Measurements from ENCODE around the gene FADS1.

FADS1 gene

GRCh38 chr11:61827571-61828378 is 11.0 kb upstream of the FADS1 start, which contains the start of gene FADS2:
Gene FADS2, plus strand, starts transcription at chr11:61828300. Its CDS starts 91 bp downstream, at chr11:61828391.
- peak; percentile 89 for ATAC-seq (replicated peaks)
- Mint-ChIP-seq H3K27ac (peak within 1 kb of the TSS; percentile 30 to 82), H3K4me1 (ENCODE audit: low read depth in 2 of 2) (peaks cover 16 to 24% of the 10 kb centered on the region in 2 donors), H3K36me3 (ENCODE audit: insufficient read depth) (no peaks in the 10 kb centered on the region), H3K9me3 (no peaks in the 10 kb centered on the region), H3K27me3 (peaks cover 4 to 7% of the 10 kb centered on the region in 2 donors), H3K4me3 (peak within 1 kb of the TSS; percentile 87 to 91)
- DNase-seq = peak; percentile 59 to 79 (median 77)

DNA sequence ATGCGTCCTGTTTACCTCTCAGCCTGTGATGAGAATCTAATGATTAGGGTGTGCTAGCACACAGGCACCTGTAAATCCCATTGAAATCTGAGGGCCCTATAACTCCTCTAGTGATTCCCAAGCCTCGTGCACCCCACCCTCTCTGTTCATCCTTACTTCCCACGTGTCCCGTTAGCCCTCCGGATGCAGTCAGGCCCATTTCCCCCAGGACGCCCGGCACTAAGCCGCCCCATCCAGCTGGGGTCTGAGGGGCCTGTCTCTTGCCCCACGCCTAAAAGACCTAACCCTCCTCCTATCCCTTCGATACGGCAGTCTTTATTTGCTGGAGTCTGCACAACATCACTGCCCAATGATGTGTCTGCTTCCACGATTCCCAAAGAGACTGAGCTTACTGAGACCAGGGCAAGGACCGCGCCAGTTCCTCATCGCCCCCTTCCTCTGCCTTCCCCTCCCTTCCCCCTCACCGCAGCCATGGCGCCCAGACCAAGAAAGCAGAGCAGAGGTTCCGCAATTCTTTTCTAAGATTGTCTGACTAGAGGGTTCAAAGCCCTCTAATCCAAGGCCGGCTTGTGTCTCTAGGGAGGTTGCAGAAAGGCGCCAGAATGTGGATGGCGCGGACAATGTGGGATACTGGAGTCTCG is 10.2 kb upstream of the FADS1 start:
- no peak for DNase-seq
- peak overlapping the region; percentile 87 to 91 for H3K4me3 Mint-ChIP-seq
- H3K4me1 Mint-ChIP-seq (ENCODE audit: low read depth in 2 of 2) = peaks cover 16 to 24% of the 10 kb centered on the region in 2 donors
- H3K27ac Mint-ChIP-seq = peak overlapping the region; percentile 30 to 82
- no peaks in the 10 kb centered on the region for H3K9me3 Mint-ChIP-seq
- H3K36me3 Mint-ChIP-seq (ENCODE audit: insufficient read depth) = no peaks in the 10 kb centered on the region
- peak; percentile 1 for ATAC-seq (replicated peaks)
- peaks cover 4 to 7% of the 10 kb centered on the region in 2 donors for H3K27me3 Mint-ChIP-seq

- DNase-seq (no peak), ATAC-seq (replicated peaks) (no peak)
- peaks cover 11% of the 10 kb centered on the region in 2 donors for H3K4me1 Mint-ChIP-seq (ENCODE audit: low read depth in 2 of 2)
- no peak overlapping the region for H3K27ac Mint-ChIP-seq
- H3K9me3 Mint-ChIP-seq = no peaks in the 10 kb centered on the region
- H3K36me3 Mint-ChIP-seq (ENCODE audit: insufficient read depth) = peaks cover 5% of the 10 kb centered on the region
- no peak overlapping the region for H3K4me3 Mint-ChIP-seq
- H3K27me3 Mint-ChIP-seq = no peaks in the 10 kb centered on the region
These were observed 3.4 kb upstream of the FADS1 start for GRCh38 chr11:61820174-61820573.

- H3K27ac Mint-ChIP-seq = peak overlapping the region in 1 of 2 donors; percentile 28
- no peaks in the 10 kb centered on the region for H3K9me3 Mint-ChIP-seq
- H3K36me3 Mint-ChIP-seq (ENCODE audit: insufficient read depth) = peaks cover 8% of the 10 kb centered on the region
- DNase-seq (no peak), ATAC-seq (replicated peaks) (no peak)
- H3K4me3 Mint-ChIP-seq = peak overlapping the region; percentile 88 to 95
- peaks cover 11 to 16% of the 10 kb centered on the region in 2 donors for H3K4me1 Mint-ChIP-seq (ENCODE audit: low read depth in 2 of 2)
- H3K27me3 Mint-ChIP-seq = no peaks in the 10 kb centered on the region
These were observed 834 bp upstream of the FADS1 start for GRCh38 chr11:61817471-61818202.

DNA sequence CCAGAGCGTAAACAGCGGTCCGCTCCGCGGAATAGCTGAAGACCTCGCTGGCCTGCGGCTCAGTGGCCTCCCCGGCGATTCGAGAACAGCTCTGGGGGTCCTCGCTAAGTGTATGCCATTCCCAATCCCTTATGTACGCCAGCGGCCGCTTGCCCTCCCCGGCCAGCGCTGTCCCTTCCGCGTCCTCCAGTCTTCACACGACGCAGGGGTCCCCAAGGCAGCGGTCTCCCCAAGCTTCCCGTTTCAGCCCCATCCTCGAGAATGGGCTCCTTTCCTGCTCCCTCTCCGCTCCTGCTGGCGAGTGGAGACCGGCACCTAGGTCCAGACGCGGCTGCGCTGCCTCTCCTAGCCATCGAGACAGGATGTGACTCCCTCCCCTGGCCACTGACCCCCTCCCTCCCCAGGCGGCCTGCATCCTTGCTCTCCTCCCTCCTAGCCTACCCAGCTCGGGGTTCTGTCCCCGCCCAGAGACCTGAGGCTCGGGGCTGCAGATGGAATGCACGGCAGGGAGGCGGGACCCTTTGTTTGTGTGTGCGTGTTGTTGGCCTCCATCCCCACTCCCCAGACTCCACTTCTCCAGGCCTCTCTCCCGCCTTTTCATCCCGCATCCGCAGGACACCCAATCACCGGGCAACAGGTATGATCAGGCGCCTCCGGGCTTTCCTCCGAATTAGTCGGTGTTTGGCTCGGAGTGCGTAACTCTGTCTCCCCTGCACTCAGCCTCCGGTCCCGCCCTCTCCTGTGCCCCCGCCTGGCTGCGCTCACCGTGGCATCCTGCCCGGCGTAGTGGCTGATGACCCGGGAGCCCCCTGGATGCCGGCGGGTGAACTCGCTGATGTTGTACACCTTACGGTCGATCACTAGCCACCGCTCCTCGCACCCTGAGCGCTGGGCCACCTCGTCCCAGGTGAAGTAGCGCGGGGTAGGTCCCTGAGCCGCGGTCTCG is 740 bp downstream of the FADS1 start:
- DNase-seq (peak; percentile 59 to 64 (median 62)), ATAC-seq (replicated peaks) (peak; percentile 77)
- Mint-ChIP-seq H3K4me1 (ENCODE audit: low read depth in 2 of 2) (peaks cover 11 to 16% of the 10 kb centered on the region in 2 donors), H3K27me3 (no peaks in the 10 kb centered on the region), H3K36me3 (ENCODE audit: insufficient read depth) (peaks cover 8% of the 10 kb centered on the region), H3K9me3 (no peaks in the 10 kb centered on the region), H3K4me3 (peak overlapping the region; percentile 88 to 95), H3K27ac (peak overlapping the region; percentile 70 to 93)

DNA sequence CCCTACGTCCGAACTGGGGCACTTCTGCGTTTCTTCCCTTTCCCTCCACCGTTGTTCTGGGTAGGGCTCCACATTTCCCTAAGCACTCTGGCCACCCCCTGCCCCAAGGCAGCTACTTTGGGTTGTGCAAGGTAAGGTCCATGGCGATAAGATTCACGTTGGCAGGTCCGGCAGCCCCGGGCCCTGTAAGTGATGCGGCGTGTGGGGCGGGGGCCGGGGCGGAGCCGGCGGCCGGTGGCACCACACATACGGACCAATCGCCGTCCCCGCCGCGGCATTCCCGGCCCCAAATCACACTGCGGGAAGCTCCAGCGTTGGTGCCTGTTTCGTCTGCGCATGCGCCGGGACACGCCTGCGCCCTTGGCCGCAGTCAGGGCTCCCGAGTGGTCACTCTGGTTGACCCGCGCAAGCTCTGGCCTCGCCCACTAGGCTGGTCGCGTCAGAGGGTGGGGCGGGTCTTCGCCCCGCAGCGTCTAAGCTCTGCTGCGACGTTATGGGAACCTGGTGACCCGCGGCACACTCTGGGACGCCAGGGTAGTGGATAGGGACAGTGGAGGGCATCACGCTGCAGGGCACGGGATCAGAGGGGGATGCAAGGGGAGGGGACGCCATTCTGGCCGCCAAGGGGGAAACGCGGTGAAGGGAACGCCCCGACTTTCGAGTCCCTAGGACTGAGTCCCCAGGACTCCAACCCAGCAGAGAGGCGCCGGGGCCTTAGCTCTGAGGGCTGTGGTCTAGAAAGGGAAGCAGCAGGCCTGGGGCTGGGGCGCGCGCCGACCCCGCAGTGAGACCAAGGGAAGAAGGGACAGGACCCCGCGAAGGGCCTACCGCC is 1.6 kb downstream of the FADS1 start:
- DNase-seq = peak in 2 of 3 experiments; percentile 17 to 34
- Mint-ChIP-seq H3K27me3 (no peaks in the 10 kb centered on the region), H3K27ac (peak overlapping the region; percentile 70 to 93), H3K36me3 (ENCODE audit: insufficient read depth) (peaks cover 8% of the 10 kb centered on the region), H3K9me3 (no peaks in the 10 kb centered on the region), H3K4me1 (ENCODE audit: low read depth in 2 of 2) (peaks cover 11 to 16% of the 10 kb centered on the region in 2 donors), H3K4me3 (peak overlapping the region; percentile 88 to 95)
- peak; percentile 8 for ATAC-seq (replicated peaks)

GRCh38 chr11:61814247-61814957 is 2.4 kb downstream of the FADS1 start:
- DNase-seq = no peak
- H3K27ac Mint-ChIP-seq = peak overlapping the region in 1 of 2 donors; percentile 93

GRCh38 chr11:61812736-61813411 is 3.9 kb downstream of the FADS1 start:
- ATAC-seq (replicated peaks) (no peak), DNase-seq (no peak)
- H3K4me3 Mint-ChIP-seq = no peak overlapping the region
- H3K9me3 Mint-ChIP-seq = no peaks in the 10 kb centered on the region
- H3K27me3 Mint-ChIP-seq = no peaks in the 10 kb centered on the region
- peaks cover 11 to 16% of the 10 kb centered on the region in 2 donors for H3K4me1 Mint-ChIP-seq (ENCODE audit: low read depth in 2 of 2)
- H3K36me3 Mint-ChIP-seq (ENCODE audit: insufficient read depth) = peaks cover 8% of the 10 kb centered on the region
- no peak overlapping the region for H3K27ac Mint-ChIP-seq

More at GRCh38 chr11:61814247-61814957, 2.4 kb downstream of the FADS1 start:
- Mint-ChIP-seq H3K27me3 (no peaks in the 10 kb centered on the region), H3K9me3 (no peaks in the 10 kb centered on the region), H3K36me3 (ENCODE audit: insufficient read depth) (peaks cover 8% of the 10 kb centered on the region), H3K4me3 (peak overlapping the region; percentile 88 to 95), H3K4me1 (ENCODE audit: low read depth in 2 of 2) (peaks cover 11 to 16% of the 10 kb centered on the region in 2 donors)
- ATAC-seq (replicated peaks) = no peak

DNA sequence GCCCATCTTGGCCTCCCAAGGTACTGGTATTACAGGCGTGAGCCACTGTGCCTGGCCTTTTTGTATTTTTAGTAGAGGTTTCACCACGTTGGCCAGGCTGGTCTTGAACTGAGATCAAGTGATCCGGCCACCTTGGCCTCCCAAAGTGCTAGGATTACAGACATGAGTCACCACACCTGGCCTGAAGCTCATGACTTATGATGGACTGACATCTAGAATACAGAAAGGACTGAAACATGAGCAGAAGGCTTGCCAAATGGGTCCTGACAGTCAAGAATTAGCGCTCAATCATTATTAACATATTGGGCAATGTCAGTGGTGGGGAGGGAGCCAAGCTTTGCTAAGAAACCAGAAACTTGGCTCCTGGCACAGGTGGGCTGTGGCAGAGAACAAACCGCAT is 5.0 kb downstream of the FADS1 start:
- ATAC-seq (replicated peaks) (no peak), DNase-seq (no peak)
- Mint-ChIP-seq H3K4me3 (no peak overlapping the region), H3K36me3 (ENCODE audit: insufficient read depth) (peaks cover 8% of the 10 kb centered on the region), H3K9me3 (no peaks in the 10 kb centered on the region), H3K27me3 (no peaks in the 10 kb centered on the region), H3K4me1 (ENCODE audit: low read depth in 2 of 2) (peaks cover 11 to 16% of the 10 kb centered on the region in 2 donors), H3K27ac (no peak overlapping the region)

- Mint-ChIP-seq H3K36me3 (ENCODE audit: insufficient read depth) (peaks cover 2% of the 10 kb centered on the region), H3K27me3 (no peaks in the 10 kb centered on the region), H3K4me1 (ENCODE audit: low read depth in 2 of 2) (peaks cover 5 to 9% of the 10 kb centered on the region in 2 donors), H3K4me3 (no peak overlapping the region), H3K27ac (no peak overlapping the region), H3K9me3 (no peaks in the 10 kb centered on the region)
- DNase-seq (no peak), ATAC-seq (replicated peaks) (no peak)
These were observed 6.1 kb downstream of the FADS1 start for GRCh38 chr11:61810671-61811175.

- no peaks in the 10 kb centered on the region for H3K4me1 Mint-ChIP-seq (ENCODE audit: low read depth in 2 of 2)
- H3K27ac Mint-ChIP-seq = no peak overlapping the region
- no peaks in the 10 kb centered on the region for H3K36me3 Mint-ChIP-seq (ENCODE audit: insufficient read depth)
- H3K9me3 Mint-ChIP-seq = no peaks in the 10 kb centered on the region
- no peak overlapping the region for H3K4me3 Mint-ChIP-seq
- no peak for DNase-seq
- ATAC-seq (replicated peaks) = no peak
- no peaks in the 10 kb centered on the region for H3K27me3 Mint-ChIP-seq
These were observed 10.0 kb downstream of the FADS1 start for GRCh38 chr11:61806785-61807184.

Measured in effector memory CD8-positive, alpha-beta T cell (primary cell).